Measurements from ENCODE around the gene TMEM41A.

GRCh38 chr3:185507883-185508282 is 9.0 kb upstream of the TMEM41A start:
- TF ChIP-seq CTCF (IDR thresholded peaks at IDR 0.05) (no peak), POLR2A (IDR thresholded peaks at IDR 0.05) (no peak)

All from adrenal gland (tissue), 5 donors.